Endothelial cell (in vitro differentiated cells): Measurements from ENCODE around the gene TMTC3. TPM values are rescaled to one million over a fixed set of nuclear protein-coding genes. Genes with fewer than 3 reads are reported as not detected.
"Not testable (repeated sequence)": the region's sequence is repeated elsewhere in the genome, so short reads cannot be mapped to it uniquely, and the experiment has no call there.

Source experiments
- DNase-seq: peaks from one replicate; pipeline ENCODE4 v3.0.0; 2021; ENCODE audit warnings: low spot score
- H3K27ac Mint-ChIP-seq: one replicate; pipeline ENCODE4 v1.8.0; 2021; ENCODE audit warnings: mixed read lengths, inconsistent platforms; ENCODE audit not compliant: unreplicated experiment
- H3K27me3 Mint-ChIP-seq: one replicate; pipeline ENCODE4 v1.8.0; 2021; ENCODE audit warnings: mild to moderate bottlenecking, moderate library complexity, mixed read lengths, inconsistent platforms; ENCODE audit not compliant: unreplicated experiment
- H3K36me3 Mint-ChIP-seq: one replicate; pipeline ENCODE4 v1.8.0; 2021; ENCODE audit warnings: mild to moderate bottlenecking, low read depth, mixed read lengths, inconsistent platforms; ENCODE audit not compliant: unreplicated experiment
- H3K4me1 Mint-ChIP-seq: one replicate; pipeline ENCODE4 v1.8.0; 2021; ENCODE audit warnings: mild to moderate bottlenecking, mixed read lengths, inconsistent platforms; ENCODE audit not compliant: unreplicated experiment
- H3K4me3 Mint-ChIP-seq: one replicate; pipeline ENCODE4 v1.8.0; 2021; ENCODE audit warnings: mild to moderate bottlenecking, mixed read lengths, inconsistent platforms; ENCODE audit not compliant: unreplicated experiment
- H3K9me3 Mint-ChIP-seq: one replicate; pipeline ENCODE4 v1.8.0; 2021; ENCODE audit warnings: mixed read lengths, inconsistent platforms; ENCODE audit not compliant: unreplicated experiment
- total RNA-seq: library from RNA; stranded (reverse); fragmentation: NEBNext Ultra II Directional; extraction: Animal tissue kit (Norgen Biotek cat#: 25700); gene quantifications from one replicate; pipeline ENCODE4 v1.2.1, GENCODE V29; 2021; ENCODE audit not compliant: unreplicated experiment
- TF ChIP-seq, protein P1 (sequence below): fragments of 200-600 bp; sonication (generic); IDR thresholded peaks from one replicate; pipeline ENCODE4 v1.5.0; 2021; ENCODE audit warnings: antibody characterized with exemption; ENCODE audit not compliant: unreplicated experiment

The TMTC3 gene
- total RNA-seq, 1 donor from 2014 or later, result 21.4 TPM

DNA sequence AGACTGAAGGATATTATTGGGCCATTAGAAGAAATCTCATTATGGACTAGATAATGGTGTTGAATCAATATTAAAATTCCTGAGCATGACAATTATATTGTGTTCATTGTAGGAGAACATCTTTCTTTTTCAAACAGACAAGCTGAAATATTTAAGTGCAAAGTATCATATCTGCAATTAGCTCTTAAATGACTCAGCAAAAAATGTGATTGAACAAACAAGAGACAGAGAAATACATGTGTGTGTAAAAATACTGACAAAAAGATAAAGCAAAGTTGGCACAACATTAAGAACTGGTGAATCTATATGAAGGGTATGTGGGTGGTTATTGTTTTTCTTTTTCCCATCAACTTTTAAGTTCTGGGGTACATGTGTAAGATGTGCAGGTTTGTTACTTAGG is 9.7 kb upstream of the TMTC3 start:
- TF ChIP-seq, protein P1, sequence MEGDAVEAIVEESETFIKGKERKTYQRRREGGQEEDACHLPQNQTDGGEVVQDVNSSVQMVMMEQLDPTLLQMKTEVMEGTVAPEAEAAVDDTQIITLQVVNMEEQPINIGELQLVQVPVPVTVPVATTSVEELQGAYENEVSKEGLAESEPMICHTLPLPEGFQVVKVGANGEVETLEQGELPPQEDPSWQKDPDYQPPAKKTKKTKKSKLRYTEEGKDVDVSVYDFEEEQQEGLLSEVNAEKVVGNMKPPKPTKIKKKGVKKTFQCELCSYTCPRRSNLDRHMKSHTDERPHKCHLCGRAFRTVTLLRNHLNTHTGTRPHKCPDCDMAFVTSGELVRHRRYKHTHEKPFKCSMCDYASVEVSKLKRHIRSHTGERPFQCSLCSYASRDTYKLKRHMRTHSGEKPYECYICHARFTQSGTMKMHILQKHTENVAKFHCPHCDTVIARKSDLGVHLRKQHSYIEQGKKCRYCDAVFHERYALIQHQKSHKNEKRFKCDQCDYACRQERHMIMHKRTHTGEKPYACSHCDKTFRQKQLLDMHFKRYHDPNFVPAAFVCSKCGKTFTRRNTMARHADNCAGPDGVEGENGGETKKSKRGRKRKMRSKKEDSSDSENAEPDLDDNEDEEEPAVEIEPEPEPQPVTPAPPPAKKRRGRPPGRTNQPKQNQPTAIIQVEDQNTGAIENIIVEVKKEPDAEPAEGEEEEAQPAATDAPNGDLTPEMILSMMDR, result no peak
- peaks cover 6% of the 10 kb centered on the region for H3K36me3 Mint-ChIP-seq
- H3K4me3 Mint-ChIP-seq, result no peak overlapping the region
- no peak overlapping the region for H3K27ac Mint-ChIP-seq
- H3K9me3 Mint-ChIP-seq, result no peaks in the 10 kb centered on the region
- H3K27me3 Mint-ChIP-seq, result no peaks in the 10 kb centered on the region
- H3K4me1 Mint-ChIP-seq, result no peaks in the 10 kb centered on the region
- DNase-seq, result no peak

DNA sequence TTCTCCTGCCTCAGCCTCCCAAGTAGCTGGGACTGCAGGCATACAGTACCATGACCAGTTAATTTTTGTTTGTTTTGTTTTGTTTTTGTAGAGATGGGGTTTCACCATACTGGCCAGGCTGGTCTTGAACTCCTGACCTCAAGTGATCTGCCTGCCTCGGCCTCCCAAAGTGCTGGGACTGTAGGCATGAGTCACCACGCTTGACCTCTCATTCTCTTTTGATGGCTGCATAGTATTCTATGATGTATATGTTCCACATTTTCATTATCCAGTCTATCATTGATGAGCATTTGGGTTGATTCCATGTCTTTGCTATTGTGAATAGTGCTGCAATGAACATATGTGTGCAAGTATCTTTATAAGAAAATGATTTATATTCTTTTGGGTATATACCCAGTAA is 8.9 kb upstream of the TMTC3 start:
- not testable (repeated sequence) for H3K36me3 Mint-ChIP-seq, DNase-seq, H3K4me3 Mint-ChIP-seq, H3K27me3 Mint-ChIP-seq, H3K9me3 Mint-ChIP-seq, H3K4me1 Mint-ChIP-seq, H3K27ac Mint-ChIP-seq

DNA sequence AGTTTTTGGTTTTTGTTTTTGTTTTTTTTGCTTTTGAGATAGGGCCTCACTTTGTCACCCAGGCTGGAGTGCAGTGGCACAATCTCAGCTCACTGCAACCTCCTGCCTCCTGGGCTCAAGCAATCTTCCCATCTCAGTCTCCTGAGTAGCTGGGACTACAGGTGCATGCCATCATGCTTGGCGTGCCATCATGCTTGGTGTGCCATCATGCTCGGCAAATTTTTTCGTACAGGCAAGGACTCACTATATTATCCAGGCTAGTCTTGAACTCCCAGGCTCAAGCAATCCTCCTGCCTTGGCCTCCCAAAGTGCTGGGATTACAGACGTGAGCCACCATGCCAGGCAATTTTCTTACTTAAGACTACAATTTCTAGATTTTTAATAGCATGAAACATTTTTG is 2.4 kb upstream of the TMTC3 start:
- not testable (repeated sequence) for H3K27me3 Mint-ChIP-seq, H3K9me3 Mint-ChIP-seq, H3K4me1 Mint-ChIP-seq, H3K36me3 Mint-ChIP-seq, H3K27ac Mint-ChIP-seq, DNase-seq, H3K4me3 Mint-ChIP-seq

DNA sequence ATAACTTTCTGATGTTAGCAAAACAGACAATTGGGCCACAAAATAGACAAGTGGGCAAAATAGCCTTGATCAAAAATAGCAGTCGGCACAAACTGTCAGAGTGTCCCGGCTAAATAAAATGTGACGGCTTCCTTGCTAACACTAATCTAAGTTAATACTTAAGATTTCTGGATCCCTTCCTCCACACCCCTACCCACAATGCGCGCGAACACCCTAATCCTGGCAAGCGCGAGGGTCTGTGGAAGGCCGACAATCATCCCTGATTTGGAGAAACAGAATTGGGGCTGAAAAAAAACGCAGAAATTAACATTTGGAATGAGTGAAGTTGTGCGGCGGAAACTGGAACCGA is 708 bp upstream of the TMTC3 start:
- no peak for DNase-seq
- Mint-ChIP-seq H3K27ac (peak overlapping the region; percentile 58), H3K4me3 (peak overlapping the region; percentile 96), H3K9me3 (no peaks in the 10 kb centered on the region), H3K36me3 (no peaks in the 10 kb centered on the region), H3K4me1 (peaks cover 8% of the 10 kb centered on the region), H3K27me3 (no peaks in the 10 kb centered on the region)
- TF ChIP-seq, protein P1, result no peak

DNA sequence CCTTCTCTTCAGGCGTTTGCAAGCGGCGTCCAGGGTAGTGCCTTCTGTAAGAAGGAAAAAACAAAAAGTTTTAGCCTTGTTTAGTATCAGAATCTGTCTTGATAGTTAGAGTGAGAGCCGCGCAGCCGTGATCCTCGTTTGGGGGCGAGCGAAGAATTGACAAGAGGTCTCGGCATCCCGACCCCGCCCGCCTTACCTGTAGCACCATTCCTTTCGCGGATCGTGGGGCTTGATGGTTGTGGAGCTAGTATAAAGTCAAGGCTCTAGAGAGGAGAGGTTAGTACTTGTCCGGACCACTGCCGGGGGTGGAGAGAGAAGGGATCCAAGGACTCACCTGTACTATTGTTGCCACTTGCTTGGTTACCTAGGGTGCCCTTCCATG is 494 bp downstream of the TMTC3 start:
- H3K4me3 Mint-ChIP-seq, result peak overlapping the region; percentile 96
- no peak overlapping the region for H3K27ac Mint-ChIP-seq
- no peaks in the 10 kb centered on the region for H3K36me3 Mint-ChIP-seq
- H3K27me3 Mint-ChIP-seq, result no peaks in the 10 kb centered on the region
- DNase-seq, result peak; percentile 12
- H3K9me3 Mint-ChIP-seq, result no peaks in the 10 kb centered on the region
- peaks cover 8% of the 10 kb centered on the region for H3K4me1 Mint-ChIP-seq
- TF ChIP-seq, protein P1, result no peak

DNA sequence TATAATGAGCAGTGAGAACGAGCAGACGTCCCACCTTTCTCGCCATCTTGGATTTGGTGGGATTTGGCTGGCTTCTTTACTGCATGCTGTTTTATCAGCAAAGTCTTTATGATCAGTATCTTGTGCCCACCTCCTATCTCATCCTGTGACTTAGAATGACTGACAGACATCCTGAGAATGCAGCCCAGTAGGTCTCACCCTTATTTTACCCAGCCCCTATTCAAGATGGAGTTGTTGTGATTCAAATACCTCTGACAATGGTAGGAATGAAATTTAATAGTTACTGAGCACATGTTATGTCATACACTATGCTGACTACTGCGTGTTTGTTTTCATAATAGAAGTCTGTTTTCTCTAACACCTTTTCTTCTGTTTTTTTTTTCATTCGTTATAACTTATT is 1.9 kb downstream of the TMTC3 start:
- Mint-ChIP-seq H3K27me3 (no peaks in the 10 kb centered on the region), H3K4me3 (no peak overlapping the region), H3K4me1 (peaks cover 8% of the 10 kb centered on the region), H3K36me3 (no peaks in the 10 kb centered on the region), H3K27ac (no peak overlapping the region), H3K9me3 (no peaks in the 10 kb centered on the region)
- TF ChIP-seq, protein P1, result no peak
- no peak for DNase-seq
